Cardiac septum (tissue), 1 donor: ENCODE measurements around the gene FPR3. TPM values are rescaled to one million over a fixed set of nuclear protein-coding genes. Genes with fewer than 3 reads are reported as not detected.

Experiments
- DNase-seq: peaks from one replicate; pipeline ENCODE4 v3.0.0-alpha.2; 2020; ENCODE audit warnings: low spot score
- intact Hi-C: fragments of 100-400 bp; cut with DNase I; formaldehyde crosslinking; loops from one replicate; pipeline ENCODE4 v1.14.0; 2022
- total RNA-seq: library from RNA; stranded (reverse); fragmentation: NEBNext Ultra II Directional; extraction: Animal tissue kit (Norgen Biotek cat#: 25700); gene quantifications from one replicate; pipeline ENCODE4 v1.2.1, GENCODE V29; 2021
- donor health status: DM: no; HTN: no; CAD: no.

The FPR3 gene
- total RNA-seq, 1 donor from 2014 or later: 3.2 TPM

GRCh38 chr19:51837145-51837544, 42.2 kb downstream of the FPR3 start:
- no peak for DNase-seq
- intact Hi-C loops: no loop called here

- intact Hi-C loops: no loop called here
- DNase-seq: no peak
Measured at GRCh38 chr19:51861870-51862622, 67.1 kb downstream of the FPR3 start.

GRCh38 chr19:51873097-51873496, 78.1 kb downstream of the FPR3 start:
- no peak for DNase-seq
- intact Hi-C loops: no loop called here

Other genes with a start within 250 kb of the FPR3 start
- gene ZNF175, start 223.9 kb upstream of the FPR3 start, total RNA-seq: 7.8 TPM
- gene SIGLEC5, start 164.8 kb upstream of the FPR3 start, total RNA-seq: 0.94 TPM
- 1.2 TPM for gene SIGLEC14, start 148.3 kb upstream of the FPR3 start, total RNA-seq
- 14.7 TPM for gene SPACA6, start 101.8 kb upstream of the FPR3 start, total RNA-seq
- 0.54 TPM for gene HAS1, start 71.2 kb upstream of the FPR3 start, total RNA-seq
- 5.4 TPM for gene FPR1, start 43.3 kb upstream of the FPR3 start, total RNA-seq
- 1.4 TPM for gene FPR2, start 34.0 kb upstream of the FPR3 start, total RNA-seq
- 9.4 TPM for gene ZNF577, start 92.8 kb downstream of the FPR3 start, total RNA-seq
- 8.6 TPM for gene ZNF649, start 109.9 kb downstream of the FPR3 start, total RNA-seq
- 3.8 TPM for gene ZNF613, start 132.3 kb downstream of the FPR3 start, total RNA-seq
- gene ZNF350, start 191.7 kb downstream of the FPR3 start, total RNA-seq: 8.2 TPM
- gene ZNF615, start 213.1 kb downstream of the FPR3 start, total RNA-seq: 11.8 TPM
- 6.4 TPM for gene ZNF614, start 233.2 kb downstream of the FPR3 start, total RNA-seq